Adrenal gland (tissue), 5 donors: ENCODE results near the gene STPG1.

Source experiments
- POLR2A ChIP-seq, 2 donors: fragments of 450-650 bp; IDR thresholded peaks; one replicate each; pipeline ENCODE4 v1.6.1; 2017; ENCODE audit warnings: antibody characterized with exemption in 2 of 2, mild to moderate bottlenecking in 2 of 2, moderate library complexity in 1 of 2
- TF ChIP-seq, protein P1 (sequence below), 6 experiments: fragments of 450-650 bp in 4 of 6; fragments of 200-600 bp in 2 of 6; sonication (generic) in 1 of 6; IDR thresholded peaks; 1 replicate in 5 of 6; 2 replicates in 1 of 6; pipeline versions ENCODE4 v1.5.1 to v1.8.0; 2016 to 2021; ENCODE audit warnings: antibody characterized with exemption in 6 of 6, mild to moderate bottlenecking in 2 of 6, moderate library complexity in 1 of 6
- donor health status: DM: no; HTN: no; CAD: no.

DNA sequence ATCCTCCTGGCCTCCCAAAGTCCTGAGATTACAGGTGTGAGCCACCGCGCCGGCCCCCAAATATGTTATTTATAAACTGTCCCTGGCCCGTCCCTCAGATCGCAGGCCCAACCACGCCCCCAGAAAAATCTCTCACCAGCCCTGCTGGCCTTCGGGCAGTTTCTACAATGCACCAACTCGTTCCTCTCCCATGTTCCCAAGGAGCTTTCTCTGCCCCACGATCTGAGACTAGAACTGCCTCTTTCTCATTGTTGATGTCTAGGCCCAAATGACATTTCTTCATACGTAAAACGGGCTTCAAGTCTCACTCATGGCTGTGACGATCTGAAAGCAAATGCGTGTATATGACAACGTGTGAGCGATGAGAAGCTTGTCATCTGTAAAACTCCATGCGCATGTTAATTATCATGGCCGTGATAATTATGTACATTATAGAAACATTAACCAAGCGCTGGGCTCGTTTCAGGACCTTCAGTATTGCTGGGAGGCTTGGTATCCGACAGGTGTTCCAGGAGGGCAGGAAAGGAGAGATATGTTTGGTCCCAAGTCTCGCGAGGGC lies 1.3 kb upstream of the STPG1 start:
- no peak for TF ChIP-seq POLR2A (IDR thresholded peaks at IDR 0.05)
- TF ChIP-seq, protein P1, sequence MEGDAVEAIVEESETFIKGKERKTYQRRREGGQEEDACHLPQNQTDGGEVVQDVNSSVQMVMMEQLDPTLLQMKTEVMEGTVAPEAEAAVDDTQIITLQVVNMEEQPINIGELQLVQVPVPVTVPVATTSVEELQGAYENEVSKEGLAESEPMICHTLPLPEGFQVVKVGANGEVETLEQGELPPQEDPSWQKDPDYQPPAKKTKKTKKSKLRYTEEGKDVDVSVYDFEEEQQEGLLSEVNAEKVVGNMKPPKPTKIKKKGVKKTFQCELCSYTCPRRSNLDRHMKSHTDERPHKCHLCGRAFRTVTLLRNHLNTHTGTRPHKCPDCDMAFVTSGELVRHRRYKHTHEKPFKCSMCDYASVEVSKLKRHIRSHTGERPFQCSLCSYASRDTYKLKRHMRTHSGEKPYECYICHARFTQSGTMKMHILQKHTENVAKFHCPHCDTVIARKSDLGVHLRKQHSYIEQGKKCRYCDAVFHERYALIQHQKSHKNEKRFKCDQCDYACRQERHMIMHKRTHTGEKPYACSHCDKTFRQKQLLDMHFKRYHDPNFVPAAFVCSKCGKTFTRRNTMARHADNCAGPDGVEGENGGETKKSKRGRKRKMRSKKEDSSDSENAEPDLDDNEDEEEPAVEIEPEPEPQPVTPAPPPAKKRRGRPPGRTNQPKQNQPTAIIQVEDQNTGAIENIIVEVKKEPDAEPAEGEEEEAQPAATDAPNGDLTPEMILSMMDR (IDR thresholded peaks at IDR 0.05) = no peak
